NCI-H748 (cell line): ENCODE results near the gene STK17A.

Experiments
- DNase-seq: peaks from one replicate; lab custom pipeline; 2025; ENCODE audit not compliant: unreplicated experiment; lab: John Stamatoyannopoulos, UW

Gene STK17A

DNA sequence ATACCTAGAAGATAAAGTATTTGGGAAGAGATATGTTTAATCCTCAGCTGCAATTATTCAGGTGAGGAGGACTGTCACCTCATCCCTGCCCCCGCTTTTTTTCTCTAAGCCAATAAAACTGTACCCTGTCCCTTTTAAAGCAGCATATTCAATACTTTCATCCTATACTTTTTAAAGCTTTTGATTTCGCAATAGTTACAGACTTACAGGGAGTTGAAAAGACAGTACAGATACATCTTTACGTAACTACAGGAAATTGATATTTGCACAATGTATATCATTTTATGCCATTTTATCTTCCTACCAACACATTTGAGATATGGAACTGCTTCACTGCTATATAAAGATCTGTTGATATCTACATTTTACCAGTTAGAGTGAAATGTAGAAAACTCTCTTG, 47.6 kb downstream of the STK17A start:
- no peak for DNase-seq

GRCh38 chr7:43631559-43631958, 48.7 kb downstream of the STK17A start:
- no peak for DNase-seq

- no peak for DNase-seq
These were observed 49.8 kb downstream of the STK17A start for GRCh38 chr7:43632746-43633145.

DNA sequence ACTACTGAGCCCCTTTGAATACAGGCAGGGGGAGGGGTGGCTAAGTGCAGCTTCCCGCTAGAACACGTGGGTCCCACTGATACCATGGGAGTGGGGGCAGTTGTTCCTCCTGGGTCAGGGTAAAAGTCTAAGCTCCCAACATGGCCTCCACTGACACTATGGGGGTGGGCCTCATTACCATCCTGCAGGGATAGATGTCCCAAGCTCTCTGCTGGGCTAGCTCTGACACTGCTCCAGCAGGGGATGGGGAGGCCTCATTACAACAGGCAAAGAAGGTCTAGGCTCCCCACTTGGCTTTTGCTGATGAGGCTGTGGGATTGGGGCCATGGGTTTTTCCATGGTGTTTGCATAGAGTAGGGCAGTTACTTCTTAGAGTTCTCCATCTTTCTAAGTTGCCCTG, 51.5 kb downstream of the STK17A start:
- DNase-seq: no peak

GRCh38 chr7:43636093-43636492, 53.2 kb downstream of the STK17A start:
- DNase-seq: peak; percentile 63

- DNase-seq: no peak
These were observed 54.4 kb downstream of the STK17A start for GRCh38 chr7:43637114-43637806.

DNA sequence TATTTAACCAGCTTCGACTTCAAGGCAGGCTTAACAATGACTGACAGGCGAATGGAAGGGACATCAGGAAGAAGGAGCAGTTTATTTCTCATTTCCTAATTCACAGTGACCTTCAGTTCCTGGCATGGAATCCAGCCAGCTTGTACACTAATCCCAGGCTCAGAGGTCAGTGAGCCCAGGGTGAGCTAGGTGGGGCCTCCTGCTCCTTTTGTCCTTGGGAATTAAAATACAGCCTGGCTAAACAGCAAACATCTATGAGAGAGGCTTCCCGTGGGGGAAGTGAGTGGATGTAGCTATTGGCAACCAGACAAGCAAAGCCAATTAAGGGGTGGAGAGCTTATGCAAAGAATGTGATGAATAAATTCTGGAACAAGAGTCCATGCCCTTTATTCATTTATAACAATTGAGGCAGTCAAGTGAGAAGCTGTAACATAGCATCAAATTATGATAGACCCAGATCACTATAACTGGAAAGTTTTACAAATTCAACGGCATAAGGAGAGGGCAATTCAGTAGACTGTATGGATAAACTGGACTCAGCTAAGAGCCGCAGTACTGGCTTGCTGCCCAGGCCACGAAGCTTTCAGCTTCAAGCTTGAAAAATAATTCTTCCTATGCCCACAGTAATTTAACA, 57.1 kb downstream of the STK17A start:
- peak; percentile 98 for DNase-seq

DNA sequence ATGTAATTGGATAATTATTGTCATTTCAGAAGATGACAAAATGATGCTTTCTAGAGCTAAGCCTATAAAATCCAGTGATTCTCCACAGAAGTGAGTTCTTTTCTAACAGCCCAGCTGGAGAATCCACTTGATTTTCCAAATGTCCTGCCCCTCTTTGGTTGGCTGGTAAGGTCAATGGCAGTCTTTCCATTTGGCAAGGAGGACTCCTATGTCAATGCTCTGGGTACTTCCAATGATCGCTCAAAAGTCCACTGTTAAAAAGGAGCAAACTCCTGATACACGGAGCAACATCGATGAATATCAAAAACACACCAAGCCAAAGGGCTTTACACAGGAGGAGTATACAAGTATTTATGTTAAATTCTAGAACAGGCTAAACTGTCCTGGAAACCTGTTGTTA, 57.8 kb downstream of the STK17A start:
- DNase-seq: no peak

DNA sequence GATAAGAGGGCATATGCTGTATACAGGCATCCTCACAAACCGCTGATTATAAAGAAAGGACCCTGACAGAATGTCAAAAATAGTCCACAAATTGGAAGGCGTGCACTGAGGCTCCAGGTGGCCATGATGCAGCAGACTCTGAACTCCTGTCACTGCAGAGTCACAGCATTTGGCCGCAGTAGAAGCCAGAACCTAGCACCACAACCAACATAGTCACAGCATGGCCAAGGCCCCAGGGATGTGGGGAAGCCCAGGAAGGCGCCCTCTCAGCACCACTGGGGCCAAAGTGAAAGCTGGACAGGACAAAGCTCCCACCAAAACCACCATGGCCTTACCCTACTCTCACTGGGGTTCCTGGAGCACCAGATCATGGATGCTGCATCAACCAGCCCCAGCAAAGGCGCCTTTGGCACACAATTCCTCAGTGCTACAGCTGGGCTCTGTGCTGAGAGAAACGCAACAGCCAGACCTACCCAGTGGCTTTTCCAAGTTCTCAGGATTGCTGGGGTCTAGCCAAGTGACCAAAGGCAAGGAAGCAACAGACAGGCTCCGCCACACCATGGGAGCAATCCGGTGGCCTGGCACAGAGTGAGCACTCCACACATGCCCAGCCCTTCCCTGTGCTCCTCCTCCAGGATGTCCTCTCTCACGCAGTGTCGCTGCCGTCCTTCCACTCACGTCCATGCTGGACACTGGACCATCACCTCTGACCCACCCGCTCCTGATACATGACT, 60.2 kb downstream of the STK17A start:
- DNase-seq: no peak

- DNase-seq: no peak
These were observed 60.9 kb downstream of the STK17A start for GRCh38 chr7:43643846-43644245.

- DNase-seq: no peak
These were observed 62.9 kb downstream of the STK17A start for GRCh38 chr7:43645699-43646226.

DNA sequence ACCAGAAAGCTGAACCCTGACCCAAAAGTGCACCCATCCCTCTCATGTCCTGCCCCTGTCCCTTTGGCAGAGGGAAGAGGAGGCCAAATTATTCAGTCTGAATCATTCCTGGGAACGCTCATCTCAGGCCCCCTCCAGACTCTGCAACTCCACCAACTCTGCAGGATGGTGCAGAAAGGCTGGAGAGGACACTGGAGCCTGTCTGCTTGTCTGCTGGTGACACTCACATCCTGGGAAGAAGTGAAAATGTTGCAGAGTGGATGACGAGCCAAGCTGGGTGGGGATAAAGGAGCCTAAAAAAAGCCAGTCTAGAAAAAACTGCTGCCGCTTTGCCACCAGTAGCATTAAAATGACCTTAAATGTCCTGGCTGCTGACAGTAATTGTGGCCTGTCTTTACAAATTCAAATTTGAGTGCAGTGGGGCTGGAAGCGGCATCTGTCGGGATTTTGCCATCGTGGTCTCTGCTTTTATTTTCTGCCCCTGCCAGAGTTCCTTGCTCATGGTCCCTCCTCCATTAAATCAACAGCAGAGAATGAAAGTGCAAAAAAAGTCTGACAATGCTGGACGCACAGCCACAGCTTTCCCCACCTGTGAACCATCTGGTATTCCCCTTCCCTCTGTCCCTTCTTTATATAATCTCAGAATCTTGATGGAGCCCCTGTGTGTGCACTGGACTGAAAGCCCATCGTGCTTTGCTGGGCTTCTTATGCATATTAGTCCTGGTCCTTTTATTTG, 63.9 kb downstream of the STK17A start:
- DNase-seq: no peak

DNA sequence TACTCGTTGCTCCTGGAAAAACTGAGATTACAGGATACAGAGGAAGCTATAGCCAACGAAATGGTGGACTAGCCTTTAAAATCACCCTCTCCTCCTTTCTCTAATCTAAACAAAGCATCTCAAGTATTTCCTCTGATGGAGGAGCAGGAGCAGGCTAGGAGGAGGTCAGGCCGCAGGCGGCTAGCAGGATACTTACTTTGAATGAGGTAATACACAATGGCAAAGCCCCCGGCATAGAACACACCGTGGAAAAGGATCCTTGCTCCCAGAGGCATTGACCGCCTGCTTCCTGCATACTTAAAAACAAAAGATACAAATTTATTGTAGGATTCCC, 64.4 kb downstream of the STK17A start:
- DNase-seq: no peak

DNA sequence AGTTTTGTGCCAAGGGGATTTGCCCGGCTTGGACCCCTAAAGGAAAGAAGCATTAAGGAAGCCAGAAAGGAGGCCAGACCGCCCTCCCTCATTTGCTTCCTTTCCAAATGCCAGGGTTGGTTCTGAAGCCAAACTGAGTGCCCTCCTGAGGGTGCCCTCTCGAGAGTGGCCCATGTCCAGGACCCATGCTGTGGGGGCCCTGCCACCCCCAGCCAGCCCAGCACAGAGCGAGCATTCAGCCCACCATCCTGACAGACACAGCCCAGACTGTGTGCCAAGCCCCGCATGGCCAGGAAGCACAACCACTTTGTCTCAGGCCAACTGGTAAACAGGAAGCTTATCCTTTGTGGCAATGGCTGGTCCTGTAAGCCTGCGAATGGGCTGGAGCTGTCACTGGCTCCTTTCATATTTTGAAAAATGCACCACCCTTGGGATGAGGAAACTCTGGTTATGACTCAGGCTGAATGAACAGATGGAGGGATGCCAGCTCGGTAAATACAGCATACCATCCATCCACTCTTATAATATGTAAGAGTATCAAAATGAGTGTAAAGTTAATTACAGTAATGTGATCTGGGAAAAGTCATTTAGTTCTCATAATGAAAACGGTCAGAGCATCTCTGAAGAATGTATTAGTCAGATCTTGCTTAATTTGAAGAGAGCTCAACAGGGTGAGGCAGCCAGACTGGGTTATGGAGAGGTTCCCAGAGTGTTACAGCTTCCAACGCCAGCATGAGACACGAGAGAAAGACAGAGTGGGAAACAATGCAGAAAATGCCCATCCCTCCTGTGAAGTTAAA, 65.0 kb downstream of the STK17A start:
- DNase-seq: peak; percentile 10

- no peak for DNase-seq
These were observed 65.8 kb downstream of the STK17A start for GRCh38 chr7:43648473-43649406.

GRCh38 chr7:43649755-43650274, 66.9 kb downstream of the STK17A start:
- DNase-seq: no peak

- DNase-seq: no peak
These were observed 67.6 kb downstream of the STK17A start for GRCh38 chr7:43650457-43651052.

DNA sequence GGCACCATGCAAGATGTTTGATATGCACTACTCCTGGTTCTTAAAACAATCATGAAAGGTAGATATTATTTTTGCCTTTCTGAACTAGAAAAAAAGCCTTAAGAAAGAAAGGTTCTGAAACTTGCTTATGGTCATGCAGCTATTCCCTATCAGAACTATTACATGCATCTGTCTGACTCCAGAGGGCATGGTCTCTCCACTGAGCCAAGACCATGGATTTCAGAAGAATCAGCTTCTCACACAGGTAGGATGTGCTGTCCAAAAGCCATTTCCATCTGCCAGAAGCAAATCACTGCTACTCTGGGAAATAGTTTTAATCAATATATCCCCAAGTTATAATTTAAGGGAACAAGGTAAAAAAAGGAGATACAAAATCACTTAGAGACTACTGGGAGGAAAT, 69.5 kb downstream of the STK17A start:
- DNase-seq: no peak

GRCh38 chr7:43653466-43653865, 70.6 kb downstream of the STK17A start:
- no peak for DNase-seq
